Nephron (organoid): ENCODE data around the gene CDH23.

ENCODE experiments used
- H3K27ac Mint-ChIP-seq, 3 experiments: 2 replicates each; pipeline ENCODE4 v1.8.0; 2020; ENCODE audit warnings: mixed read lengths in 3 of 3, mild to moderate bottlenecking in 2 of 3, moderate library complexity in 1 of 3
- H3K27me3 Mint-ChIP-seq: 2 replicates; pipeline ENCODE4 v1.8.0; 2021; ENCODE audit warnings: low read depth, mild to moderate bottlenecking, moderate library complexity, mixed read lengths
- H3K36me3 Mint-ChIP-seq: 2 replicates; pipeline ENCODE4 v1.8.0; 2020; ENCODE audit warnings: low read depth, mixed read lengths
- H3K4me1 Mint-ChIP-seq: 2 replicates; pipeline ENCODE4 v1.8.0; 2020; ENCODE audit warnings: mixed read lengths
- H3K4me3 Mint-ChIP-seq, 3 experiments: 2 replicates each; pipeline ENCODE4 v1.8.0; 2020; ENCODE audit warnings: mild to moderate bottlenecking in 3 of 3, mixed read lengths in 3 of 3, moderate library complexity in 2 of 3
- H3K9me3 Mint-ChIP-seq: 2 replicates; pipeline ENCODE4 v1.8.0; 2020; ENCODE audit warnings: mixed read lengths
- TF ChIP-seq, protein P1 (sequence below), 3 experiments: fragments of 200-600 bp; sonication (generic); IDR thresholded peaks; one replicate each; pipeline ENCODE4 v1.5.0; 2021; ENCODE audit warnings: antibody characterized with exemption in 3 of 3; ENCODE audit not compliant: unreplicated experiment in 3 of 3

CDH23 gene

DNA sequence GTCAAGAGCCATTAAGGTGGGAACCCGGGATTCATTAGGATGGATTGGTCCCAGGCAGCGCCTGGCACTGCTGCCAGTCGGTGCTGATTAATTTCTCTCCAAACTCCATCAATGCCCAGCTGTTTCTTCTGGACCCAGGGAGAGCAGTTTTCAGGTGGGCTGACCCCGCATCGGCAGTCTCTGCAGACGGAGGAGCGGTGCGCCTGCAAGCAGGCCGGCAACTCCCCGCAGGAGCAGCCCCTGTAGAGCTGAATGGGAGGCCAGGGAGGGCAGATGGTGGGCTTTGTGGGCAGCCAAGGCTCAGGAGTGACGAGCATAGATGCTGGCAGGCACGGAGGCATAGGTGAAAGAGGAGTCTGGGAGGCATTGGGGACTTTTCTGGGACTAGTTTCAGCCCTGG lies 56.5 kb downstream of the CDH23 start:
- no peaks in the 10 kb centered on the region for H3K36me3 Mint-ChIP-seq
- H3K27me3 Mint-ChIP-seq, result peaks cover 48% of the 10 kb centered on the region

GRCh38 chr10:71454347-71454746 lies 57.6 kb downstream of the CDH23 start:
- no peaks in the 10 kb centered on the region for H3K36me3 Mint-ChIP-seq
- no peaks in the 10 kb centered on the region for H3K9me3 Mint-ChIP-seq

More for the DNA sequence above, 56.5 kb downstream of the CDH23 start:
- no peak overlapping the region for H3K27ac Mint-ChIP-seq
- peaks cover 3% of the 10 kb centered on the region for H3K4me1 Mint-ChIP-seq
- TF ChIP-seq, protein P1, sequence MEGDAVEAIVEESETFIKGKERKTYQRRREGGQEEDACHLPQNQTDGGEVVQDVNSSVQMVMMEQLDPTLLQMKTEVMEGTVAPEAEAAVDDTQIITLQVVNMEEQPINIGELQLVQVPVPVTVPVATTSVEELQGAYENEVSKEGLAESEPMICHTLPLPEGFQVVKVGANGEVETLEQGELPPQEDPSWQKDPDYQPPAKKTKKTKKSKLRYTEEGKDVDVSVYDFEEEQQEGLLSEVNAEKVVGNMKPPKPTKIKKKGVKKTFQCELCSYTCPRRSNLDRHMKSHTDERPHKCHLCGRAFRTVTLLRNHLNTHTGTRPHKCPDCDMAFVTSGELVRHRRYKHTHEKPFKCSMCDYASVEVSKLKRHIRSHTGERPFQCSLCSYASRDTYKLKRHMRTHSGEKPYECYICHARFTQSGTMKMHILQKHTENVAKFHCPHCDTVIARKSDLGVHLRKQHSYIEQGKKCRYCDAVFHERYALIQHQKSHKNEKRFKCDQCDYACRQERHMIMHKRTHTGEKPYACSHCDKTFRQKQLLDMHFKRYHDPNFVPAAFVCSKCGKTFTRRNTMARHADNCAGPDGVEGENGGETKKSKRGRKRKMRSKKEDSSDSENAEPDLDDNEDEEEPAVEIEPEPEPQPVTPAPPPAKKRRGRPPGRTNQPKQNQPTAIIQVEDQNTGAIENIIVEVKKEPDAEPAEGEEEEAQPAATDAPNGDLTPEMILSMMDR (IDR thresholded peaks at IDR 0.05; ENCODE audit: unreplicated experiment in 3 of 3), result no peak
- H3K9me3 Mint-ChIP-seq, result no peaks in the 10 kb centered on the region
- H3K4me3 Mint-ChIP-seq, result no peak overlapping the region

GRCh38 chr10:71455035-71455434 lies 58.3 kb downstream of the CDH23 start:
- TF ChIP-seq, protein P1 (IDR thresholded peaks at IDR 0.05; ENCODE audit: unreplicated experiment in 3 of 3), result no peak
- Mint-ChIP-seq H3K4me1 (peaks cover 3% of the 10 kb centered on the region), H3K4me3 (no peak overlapping the region), H3K36me3 (no peaks in the 10 kb centered on the region), H3K27ac (no peak overlapping the region), H3K9me3 (no peaks in the 10 kb centered on the region), H3K27me3 (peaks cover 50% of the 10 kb centered on the region)

More at GRCh38 chr10:71454347-71454746, 57.6 kb downstream of the CDH23 start:
- H3K27ac Mint-ChIP-seq, result no peak overlapping the region
- peaks cover 49% of the 10 kb centered on the region for H3K27me3 Mint-ChIP-seq
- H3K4me1 Mint-ChIP-seq, result peaks cover 3% of the 10 kb centered on the region
- H3K4me3 Mint-ChIP-seq, result no peak overlapping the region
- TF ChIP-seq, protein P1 (IDR thresholded peaks at IDR 0.05; ENCODE audit: unreplicated experiment in 3 of 3), result no peak

- H3K27me3 Mint-ChIP-seq, result peaks cover 49% of the 10 kb centered on the region
- H3K27ac Mint-ChIP-seq, result no peak overlapping the region
- peaks cover 3% of the 10 kb centered on the region for H3K4me1 Mint-ChIP-seq
- TF ChIP-seq, protein P1 (IDR thresholded peaks at IDR 0.05; ENCODE audit: unreplicated experiment in 3 of 3), result no peak
- no peaks in the 10 kb centered on the region for H3K36me3 Mint-ChIP-seq
- no peaks in the 10 kb centered on the region for H3K9me3 Mint-ChIP-seq
- H3K4me3 Mint-ChIP-seq, result no peak overlapping the region
Observed at GRCh38 chr10:71456631-71457030, 59.9 kb downstream of the CDH23 start.

GRCh38 chr10:71457908-71458307 lies 61.2 kb downstream of the CDH23 start:
- Mint-ChIP-seq H3K36me3 (no peaks in the 10 kb centered on the region), H3K4me1 (peaks cover 3% of the 10 kb centered on the region)

GRCh38 chr10:71458387-71458786 lies 61.7 kb downstream of the CDH23 start:
- TF ChIP-seq, protein P1 (IDR thresholded peaks at IDR 0.05; ENCODE audit: unreplicated experiment in 3 of 3), result no peak
- no peak overlapping the region for H3K27ac Mint-ChIP-seq
- H3K36me3 Mint-ChIP-seq, result no peaks in the 10 kb centered on the region
- peaks cover 51% of the 10 kb centered on the region for H3K27me3 Mint-ChIP-seq
- H3K4me1 Mint-ChIP-seq, result peaks cover 3% of the 10 kb centered on the region
- H3K4me3 Mint-ChIP-seq, result no peak overlapping the region
- no peaks in the 10 kb centered on the region for H3K9me3 Mint-ChIP-seq

More at GRCh38 chr10:71457908-71458307, 61.2 kb downstream of the CDH23 start:
- TF ChIP-seq, protein P1 (IDR thresholded peaks at IDR 0.05; ENCODE audit: unreplicated experiment in 3 of 3), result no peak
- no peak overlapping the region for H3K4me3 Mint-ChIP-seq
- H3K27me3 Mint-ChIP-seq, result peaks cover 48% of the 10 kb centered on the region
- no peaks in the 10 kb centered on the region for H3K9me3 Mint-ChIP-seq
- H3K27ac Mint-ChIP-seq, result no peak overlapping the region
